ENCODE results near the gene CDH16.

The CDH16 gene

GRCh38 chr16:66944054-66944441, 25.4 kb upstream of the CDH16 start:
- Histone ChIP-seq H3K4me3 (ENCODE audit: low read depth, low read length) (no peak overlapping the region), H3K4me1 (no peaks in the 10 kb centered on the region; the same call in 1 of the 2 replicates), H3K27me3 (no peaks in the 10 kb centered on the region), H3K9me3 (no peaks in the 10 kb centered on the region), H3K36me3 (peaks cover 30% of the 10 kb centered on the region)
- no peak for DNase-seq
- no peak for TF ChIP-seq CTCF (IDR thresholded peaks at IDR 0.05; ENCODE audit: low read depth, low read length)

- Histone ChIP-seq H3K27me3 (no peaks in the 10 kb centered on the region), H3K4me1 (no peaks in the 10 kb centered on the region; the same call in 1 of the 2 replicates), H3K4me3 (ENCODE audit: low read depth, low read length) (no peak overlapping the region), H3K9me3 (no peaks in the 10 kb centered on the region), H3K36me3 (peaks cover 30% of the 10 kb centered on the region)
- no peak for TF ChIP-seq CTCF (IDR thresholded peaks at IDR 0.05; ENCODE audit: low read depth, low read length)
- no peak for DNase-seq
These were observed 24.9 kb upstream of the CDH16 start for GRCh38 chr16:66943426-66944053.

- peaks cover 30% of the 10 kb centered on the region for H3K36me3 ChIP-seq
These were observed 24.3 kb upstream of the CDH16 start for GRCh38 chr16:66942981-66943380.

GRCh38 chr16:66940236-66940635, 21.6 kb upstream of the CDH16 start:
- Histone ChIP-seq H3K36me3 (peaks cover 30% of the 10 kb centered on the region), H3K4me3 (ENCODE audit: low read depth, low read length) (no peak overlapping the region), H3K9me3 (no peaks in the 10 kb centered on the region), H3K4me1 (no peaks in the 10 kb centered on the region), H3K27me3 (no peaks in the 10 kb centered on the region)
- no peak for TF ChIP-seq CTCF (IDR thresholded peaks at IDR 0.05; ENCODE audit: low read depth, low read length)
- DNase-seq, result no peak

More at GRCh38 chr16:66942981-66943380, 24.3 kb upstream of the CDH16 start:
- no peak for DNase-seq
- Histone ChIP-seq H3K27me3 (no peaks in the 10 kb centered on the region), H3K4me1 (no peaks in the 10 kb centered on the region), H3K9me3 (no peaks in the 10 kb centered on the region), H3K4me3 (ENCODE audit: low read depth, low read length) (no peak overlapping the region)
- TF ChIP-seq CTCF (IDR thresholded peaks at IDR 0.05; ENCODE audit: low read depth, low read length), result no peak

- no peak for TF ChIP-seq CTCF (IDR thresholded peaks at IDR 0.05; ENCODE audit: low read depth, low read length)
- no peak overlapping the region for H3K4me3 ChIP-seq (ENCODE audit: low read depth, low read length)
- H3K36me3 ChIP-seq, result peaks cover 30% of the 10 kb centered on the region
- no peak for DNase-seq
- no peaks in the 10 kb centered on the region for H3K4me1 ChIP-seq
- no peaks in the 10 kb centered on the region for H3K9me3 ChIP-seq
- H3K27me3 ChIP-seq, result no peaks in the 10 kb centered on the region
These were observed 20.7 kb upstream of the CDH16 start for GRCh38 chr16:66939366-66939765.

GRCh38 chr16:66937725-66938337, 19.1 kb upstream of the CDH16 start:
- peaks cover 28% of the 10 kb centered on the region for H3K36me3 ChIP-seq

More at GRCh38 chr16:66937725-66938337, 19.1 kb upstream of the CDH16 start:
- Histone ChIP-seq H3K9me3 (no peaks in the 10 kb centered on the region), H3K4me3 (ENCODE audit: low read depth, low read length) (no peak overlapping the region), H3K4me1 (no peaks in the 10 kb centered on the region), H3K27me3 (no peaks in the 10 kb centered on the region)
- DNase-seq, result no peak
- no peak for TF ChIP-seq CTCF (IDR thresholded peaks at IDR 0.05; ENCODE audit: low read depth, low read length)
